GM10266 (cell line): ENCODE data around the gene RNASET2.

Experiments used
- DNase-seq: peaks from one replicate; pipeline ENCODE4 v3.0.0; 2012; ENCODE audit errors: extremely low spot score
- CTCF ChIP-seq: IDR thresholded peaks from 2 replicates; pipeline ENCODE4 v1.5.1; 2012; ENCODE audit warnings: mild to moderate bottlenecking, low read depth; ENCODE audit not compliant: control insufficient read depth, insufficient read depth; ENCODE audit errors: missing control alignments

Gene RNASET2

GRCh38 chr6:166942393-166943168 lies 13.8 kb downstream of the RNASET2 start:
- no peak for DNase-seq
- no peak for TF ChIP-seq CTCF

DNA sequence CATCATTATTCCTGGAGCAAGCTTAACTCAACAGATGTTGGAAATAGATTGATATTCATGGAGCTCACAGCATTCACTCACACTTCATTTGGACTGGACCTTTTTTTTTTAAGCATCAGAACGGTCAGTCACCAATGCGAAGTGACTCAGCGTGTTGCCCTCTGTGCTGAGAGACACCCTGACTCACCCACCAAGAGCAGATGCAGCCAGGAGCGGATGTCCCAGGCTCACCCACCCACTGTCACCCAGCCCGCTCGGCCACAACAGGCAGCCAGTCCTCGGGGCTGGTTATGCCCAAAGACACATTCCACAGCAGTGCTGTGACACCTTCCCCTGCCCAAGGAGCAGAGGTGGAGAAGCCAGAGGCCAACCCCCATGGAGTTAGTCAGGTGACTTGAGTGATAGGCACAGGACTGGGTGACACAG lies 15.7 kb downstream of the RNASET2 start:
- TF ChIP-seq CTCF, result no peak
- DNase-seq, result no peak

GRCh38 chr6:166939894-166940293 lies 16.5 kb downstream of the RNASET2 start:
- TF ChIP-seq CTCF, result no peak

GRCh38 chr6:166939345-166939744 lies 17.0 kb downstream of the RNASET2 start:
- no peak for DNase-seq
- no peak for TF ChIP-seq CTCF

More at GRCh38 chr6:166939894-166940293, 16.5 kb downstream of the RNASET2 start:
- DNase-seq, result no peak

DNA sequence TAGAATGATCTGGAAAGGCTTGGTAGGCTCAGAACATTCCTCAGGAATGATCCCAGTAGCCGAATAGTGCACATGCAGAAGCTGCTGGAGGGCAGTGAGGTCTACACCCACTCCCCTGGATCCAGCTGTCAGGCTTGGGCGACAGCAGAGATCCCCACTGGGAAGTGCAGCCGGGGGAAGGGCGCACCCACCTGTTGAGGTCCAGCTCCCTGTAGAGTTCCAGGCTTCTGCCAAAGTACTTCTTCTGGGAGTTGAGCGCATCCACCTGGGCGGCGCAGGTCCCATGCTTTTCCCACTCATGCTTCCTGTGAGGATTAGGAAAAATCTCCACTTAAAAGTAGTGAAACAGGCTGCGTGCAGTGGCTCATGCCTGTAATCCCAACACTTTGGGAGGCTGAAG lies 17.6 kb downstream of the RNASET2 start:
- no peak for DNase-seq
- no peak for TF ChIP-seq CTCF

DNA sequence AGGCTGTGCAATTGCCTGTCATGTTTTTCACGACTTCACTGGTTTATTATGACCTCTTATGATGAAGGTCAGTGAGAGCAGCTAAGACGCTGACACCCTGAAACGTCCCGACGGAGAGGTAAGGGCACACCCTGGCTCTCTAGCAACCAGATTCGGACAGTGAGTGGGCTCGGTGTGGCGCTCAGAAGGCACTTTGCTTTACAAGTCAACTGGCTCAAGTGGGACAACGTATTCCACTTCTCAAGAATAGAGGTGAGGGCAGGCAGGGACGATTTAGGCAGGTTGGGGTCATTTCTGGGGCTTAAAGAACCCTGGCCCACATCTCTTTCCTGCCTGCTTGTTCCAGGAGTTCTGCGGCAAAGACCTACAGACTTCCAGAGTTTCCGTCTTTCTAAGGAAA lies 18.2 kb downstream of the RNASET2 start:
- no peak for TF ChIP-seq CTCF
- no peak for DNase-seq

DNA sequence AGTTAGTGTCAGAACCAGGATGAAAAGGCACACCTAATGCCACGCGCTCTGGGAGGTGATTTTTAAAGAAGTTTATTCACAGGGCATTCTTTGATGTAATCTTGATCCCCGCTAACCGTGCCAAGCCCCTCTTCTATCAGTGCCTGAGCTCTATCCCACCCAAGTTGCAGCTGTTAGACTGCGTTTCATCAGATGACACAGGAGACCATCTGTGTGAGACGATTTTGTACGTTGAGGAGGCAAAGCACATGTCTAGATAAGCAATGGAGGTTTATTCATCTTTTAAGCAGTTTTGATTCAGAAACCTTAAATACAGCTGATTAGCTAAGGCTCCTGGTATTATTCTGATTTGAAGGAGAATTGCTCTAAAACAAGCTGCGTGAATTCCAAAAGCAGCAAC lies 18.6 kb downstream of the RNASET2 start:
- TF ChIP-seq CTCF, result no peak
- no peak for DNase-seq
